ENCODE measurements around the gene FADS6. TPM values are rescaled to one million over a fixed set of nuclear protein-coding genes. Genes with fewer than 3 reads are reported as not detected.

FADS6 gene
- total and polyA plus RNA-seq, 10 of the 15 experiments (the other 5 are each of a cell fraction or from before 2014, with no cell fraction given), result not detected

GRCh38 chr17:74921769-74922168 lies 28.3 kb upstream of the FADS6 start:
- H3K27ac ChIP-seq (ENCODE audit: control insufficient read depth, insufficient read depth), result no peak overlapping the region
- no peaks in the 10 kb centered on the region for H3K9me3 ChIP-seq (replicated peaks; ENCODE audit: control insufficient read depth, insufficient read depth, low read length)
- ChIA-PET CTCF (interaction anchor here (12.6 kb wide), 1 partner anchor 35 kb away, joined by 274 read pairs; no protein-coding TSS in a partner anchor), SMC1A (ENCODE audit: uncharacterized antibody, unreplicated experiment) (no interaction called here), RAD21 (ENCODE audit: unreplicated experiment) (interaction anchor here (8.1 kb wide), 1 partner anchor 39 kb away, joined by 73 read pairs; no protein-coding TSS in a partner anchor), POLR2A (no interaction called here)
- H3K27me3 ChIP-seq (replicated peaks in 1 of 2; ENCODE audit: control insufficient read depth in 2 of 2, insufficient read depth in 2 of 2, low read length in 1 of 2), result peaks cover 11 to 16% of the 10 kb centered on the region in 2 experiments
- in situ Hi-C loops (cut with MboI) (loop anchor here (5.0 kb wide), 1 partner anchor 36 kb away; no protein-coding TSS in a partner anchor), intact Hi-C loops (cut with micrococcal nuclease; ENCODE audit: unreplicated experiment) (no loop called here)
- TF ChIP-seq POU2F2 (IDR thresholded peaks at IDR 0.05; ENCODE audit: borderline replicate concordance, low read depth, low read length) (no peak), GATAD2B (conservative IDR thresholded peaks at IDR 0.05; ENCODE audit: low read depth) (no peak), IKZF2 (IDR thresholded peaks at IDR 0.05) (no peak), IKZF1 (conservative IDR thresholded peaks at IDR 0.05) (no peak), ZNF622 (IDR thresholded peaks at IDR 0.05) (no peak)
- TF ChIP-seq, protein P1, sequence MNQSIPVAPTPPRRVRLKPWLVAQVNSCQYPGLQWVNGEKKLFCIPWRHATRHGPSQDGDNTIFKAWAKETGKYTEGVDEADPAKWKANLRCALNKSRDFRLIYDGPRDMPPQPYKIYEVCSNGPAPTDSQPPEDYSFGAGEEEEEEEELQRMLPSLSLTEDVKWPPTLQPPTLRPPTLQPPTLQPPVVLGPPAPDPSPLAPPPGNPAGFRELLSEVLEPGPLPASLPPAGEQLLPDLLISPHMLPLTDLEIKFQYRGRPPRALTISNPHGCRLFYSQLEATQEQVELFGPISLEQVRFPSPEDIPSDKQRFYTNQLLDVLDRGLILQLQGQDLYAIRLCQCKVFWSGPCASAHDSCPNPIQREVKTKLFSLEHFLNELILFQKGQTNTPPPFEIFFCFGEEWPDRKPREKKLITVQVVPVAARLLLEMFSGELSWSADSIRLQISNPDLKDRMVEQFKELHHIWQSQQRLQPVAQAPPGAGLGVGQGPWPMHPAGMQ (IDR thresholded peaks at IDR 0.05; ENCODE audit: borderline replicate concordance), result no peak
- TF ChIP-seq, protein P2, sequence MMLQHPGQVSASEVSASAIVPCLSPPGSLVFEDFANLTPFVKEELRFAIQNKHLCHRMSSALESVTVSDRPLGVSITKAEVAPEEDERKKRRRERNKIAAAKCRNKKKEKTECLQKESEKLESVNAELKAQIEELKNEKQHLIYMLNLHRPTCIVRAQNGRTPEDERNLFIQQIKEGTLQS (IDR thresholded peaks at IDR 0.05; ENCODE audit: borderline replicate concordance, extremely low read depth, low read depth, low read length), result no peak
- TF ChIP-seq, protein P3, sequence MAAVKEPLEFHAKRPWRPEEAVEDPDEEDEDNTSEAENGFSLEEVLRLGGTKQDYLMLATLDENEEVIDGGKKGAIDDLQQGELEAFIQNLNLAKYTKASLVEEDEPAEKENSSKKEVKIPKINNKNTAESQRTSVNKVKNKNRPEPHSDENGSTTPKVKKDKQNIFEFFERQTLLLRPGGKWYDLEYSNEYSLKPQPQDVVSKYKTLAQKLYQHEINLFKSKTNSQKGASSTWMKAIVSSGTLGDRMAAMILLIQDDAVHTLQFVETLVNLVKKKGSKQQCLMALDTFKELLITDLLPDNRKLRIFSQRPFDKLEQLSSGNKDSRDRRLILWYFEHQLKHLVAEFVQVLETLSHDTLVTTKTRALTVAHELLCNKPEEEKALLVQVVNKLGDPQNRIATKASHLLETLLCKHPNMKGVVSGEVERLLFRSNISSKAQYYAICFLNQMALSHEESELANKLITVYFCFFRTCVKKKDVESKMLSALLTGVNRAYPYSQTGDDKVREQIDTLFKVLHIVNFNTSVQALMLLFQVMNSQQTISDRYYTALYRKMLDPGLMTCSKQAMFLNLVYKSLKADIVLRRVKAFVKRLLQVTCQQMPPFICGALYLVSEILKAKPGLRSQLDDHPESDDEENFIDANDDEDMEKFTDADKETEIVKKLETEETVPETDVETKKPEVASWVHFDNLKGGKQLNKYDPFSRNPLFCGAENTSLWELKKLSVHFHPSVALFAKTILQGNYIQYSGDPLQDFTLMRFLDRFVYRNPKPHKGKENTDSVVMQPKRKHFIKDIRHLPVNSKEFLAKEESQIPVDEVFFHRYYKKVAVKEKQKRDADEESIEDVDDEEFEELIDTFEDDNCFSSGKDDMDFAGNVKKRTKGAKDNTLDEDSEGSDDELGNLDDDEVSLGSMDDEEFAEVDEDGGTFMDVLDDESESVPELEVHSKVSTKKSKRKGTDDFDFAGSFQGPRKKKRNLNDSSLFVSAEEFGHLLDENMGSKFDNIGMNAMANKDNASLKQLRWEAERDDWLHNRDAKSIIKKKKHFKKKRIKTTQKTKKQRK (IDR thresholded peaks at IDR 0.05; ENCODE audit: low read depth, low read length), result no peak
- H3K4me1 ChIP-seq (ENCODE audit: control insufficient read depth, insufficient read depth, low read length), result no peaks in the 10 kb centered on the region
- H3K79me2 ChIP-seq (ENCODE audit: control insufficient read depth, insufficient read depth, low read length), result no peaks in the 10 kb centered on the region
- DNase-seq (ENCODE audit: low read depth, low spot score) (no peak), FAIRE-seq (no peak), ATAC-seq (no peak)
- no peak overlapping the region for H3K9ac ChIP-seq (ENCODE audit: control insufficient read depth, insufficient read depth, low read length)
- H3K36me3 ChIP-seq (ENCODE audit: control insufficient read depth in 2 of 2, insufficient read depth in 2 of 2, low read length in 1 of 2), result no peaks in the 10 kb centered on the region
- H4K20me1 ChIP-seq (ENCODE audit: control insufficient read depth, insufficient read depth), result no peaks in the 10 kb centered on the region
- WGBS (ENCODE audit: insufficient coverage, insufficient replicate concordance, low lambda C conversion rate, missing lambda C conversion rate), result 25% methylated on average over 2 of the region's 2 CpGs
- H3K4me2 ChIP-seq (ENCODE audit: control insufficient read depth, insufficient read depth), result no peak overlapping the region
- no peak overlapping the region for H2AFZ ChIP-seq (ENCODE audit: control insufficient read depth, low read depth, low read length)
- BruUV-seq (replicated peaks), result no TSS peak
- H3K4me3 ChIP-seq, result no peak overlapping the region

All from GM12878 (cell line).